Endodermal cell (in vitro differentiated cells): ENCODE results near the gene IL10RB. TPM values are rescaled to one million over a fixed set of nuclear protein-coding genes. Genes with fewer than 3 reads are reported as not detected.
"Not testable (repeated sequence)": the region's sequence is repeated elsewhere in the genome, so short reads cannot be mapped to it uniquely, and the experiment has no call there.

Experiments
- DNase-seq: peaks from one replicate; pipeline ENCODE4 v3.0.0-alpha.2; 2017
- H3K27ac ChIP-seq: 2 replicates; pipeline ENCODE4 v1.5.1; 2013; ENCODE audit warnings: mild to moderate bottlenecking, low read depth, low read length, moderate library complexity
- H3K27me3 ChIP-seq: 2 replicates; pipeline ENCODE4 v1.6.1; 2013; ENCODE audit warnings: mild to moderate bottlenecking, low read length, moderate library complexity; ENCODE audit not compliant: insufficient read depth, control insufficient read depth, poor library complexity, severe bottlenecking
- H3K36me3 ChIP-seq: 2 replicates; pipeline ENCODE4 v1.7.0; 2013; ENCODE audit warnings: mild to moderate bottlenecking, low read length, moderate library complexity; ENCODE audit not compliant: control insufficient read depth, insufficient read depth
- H3K4me1 ChIP-seq: one replicate; pipeline ENCODE4 v1.7.0; 2013; ENCODE audit warnings: low read length; ENCODE audit not compliant: control insufficient read depth, insufficient read depth
- H3K4me3 ChIP-seq: 2 replicates; pipeline ENCODE4 v1.5.1; 2013; ENCODE audit warnings: mild to moderate bottlenecking, low read length, moderate library complexity
- H3K9ac ChIP-seq: 2 replicates; pipeline ENCODE4 v1.6.1; 2013; ENCODE audit warnings: mild to moderate bottlenecking, low read length, moderate library complexity; ENCODE audit not compliant: poor library complexity, severe bottlenecking; ENCODE audit errors: extremely low read depth
- H3K9me3 ChIP-seq: 2 replicates; pipeline ENCODE4 v1.6.1; 2013; ENCODE audit warnings: mild to moderate bottlenecking, low read length, moderate library complexity; ENCODE audit not compliant: control insufficient read depth
- H3K27ac Mint-ChIP-seq: 2 replicates; pipeline ENCODE4 v1.8.0; 2020; ENCODE audit warnings: mixed read lengths
- H3K27me3 Mint-ChIP-seq: 2 replicates; pipeline ENCODE4 v1.8.0; 2021; ENCODE audit warnings: mild to moderate bottlenecking, mixed read lengths; ENCODE audit not compliant: insufficient read depth
- H3K36me3 Mint-ChIP-seq: 2 replicates; pipeline ENCODE4 v1.8.0; 2020; ENCODE audit warnings: low read depth, mixed read lengths
- H3K4me1 Mint-ChIP-seq: 2 replicates; pipeline ENCODE4 v1.8.0; 2020; ENCODE audit warnings: mixed read lengths
- H3K4me3 Mint-ChIP-seq: 2 replicates; pipeline ENCODE4 v1.8.0; 2020; ENCODE audit warnings: mild to moderate bottlenecking, moderate library complexity, mixed read lengths
- H3K9me3 Mint-ChIP-seq: 2 replicates; pipeline ENCODE4 v1.8.0; 2020; ENCODE audit warnings: mild to moderate bottlenecking, mixed read lengths
- WGBS, 2 experiments: methylation state at CpG; one replicate each; pipeline versions ENCODE4 v1.1.5 to v1.1.7; 2013; ENCODE audit warnings: missing lambda C conversion rate in 2 of 2, mixed read lengths in 1 of 2; ENCODE audit not compliant: insufficient coverage in 1 of 2, insufficient read length in 1 of 2; 5-methylcytosine and 5-hydroxymethylcytosine counted together
- total RNA-seq, 2 donors: library from RNA; stranded (reverse); fragmentation: NEBNext Ultra II Directional in 1 of 2; extraction: Animal tissue kit (Norgen Biotek cat#: 25700) in 1 of 2; gene quantifications; 2 replicates in 1 of 2; 3 replicates in 1 of 2; pipeline ENCODE4 v1.2.1, GENCODE V29; 2021
- TF ChIP-seq, protein P1 (sequence below): fragments of 200-600 bp; sonication (generic); conservative IDR thresholded peaks from 2 replicates; pipeline ENCODE4 v1.5.0; 2021; ENCODE audit warnings: antibody characterized with exemption, mild to moderate bottlenecking

The IL10RB gene
- total RNA-seq, 2 donors from 2014 or later, result 4.1 to 5.3 TPM

DNA sequence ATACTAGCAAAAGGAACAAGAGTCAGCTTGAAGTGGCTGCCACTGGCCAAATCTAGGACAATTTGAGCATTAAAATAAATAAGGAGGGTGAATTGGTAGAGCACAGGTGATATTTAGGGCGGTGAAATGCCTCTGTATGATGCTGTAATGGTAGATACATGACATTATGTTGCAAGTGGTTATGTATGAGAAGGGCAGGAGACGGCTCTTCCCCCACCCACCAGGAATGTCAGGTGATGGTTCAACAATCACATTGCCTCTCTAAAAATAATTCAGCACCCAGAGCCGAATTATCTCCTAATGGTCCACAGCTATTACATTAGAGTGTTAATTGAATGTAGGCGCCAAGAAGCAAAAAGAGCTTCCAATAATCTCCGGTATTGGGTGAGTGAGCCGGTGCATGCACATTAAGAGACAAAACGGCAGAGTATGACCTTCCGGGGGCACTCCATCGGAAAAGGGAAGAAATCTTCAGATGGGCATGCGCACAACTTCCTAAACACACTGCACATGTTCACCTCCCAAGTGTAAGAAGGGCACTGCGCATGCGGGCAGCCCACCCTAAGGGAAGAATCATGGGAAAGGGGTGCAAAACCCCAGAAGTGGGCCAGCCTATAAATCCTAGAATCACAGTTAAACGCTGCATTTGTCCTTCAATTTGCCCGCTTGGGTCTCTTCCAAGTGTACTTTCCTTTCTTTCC, 51.8 kb downstream of the IL10RB start:
- no peaks in the 10 kb centered on the region for H3K36me3 Mint-ChIP-seq
- Histone ChIP-seq H3K27ac (no peak overlapping the region), H3K9ac (no peak overlapping the region), H3K4me3 (no peak overlapping the region), H3K4me1 (no peaks in the 10 kb centered on the region), H3K27me3 (no peaks in the 10 kb centered on the region), H3K9me3 (no peaks in the 10 kb centered on the region), H3K36me3 (no peaks in the 10 kb centered on the region)
- TF ChIP-seq, protein P1, sequence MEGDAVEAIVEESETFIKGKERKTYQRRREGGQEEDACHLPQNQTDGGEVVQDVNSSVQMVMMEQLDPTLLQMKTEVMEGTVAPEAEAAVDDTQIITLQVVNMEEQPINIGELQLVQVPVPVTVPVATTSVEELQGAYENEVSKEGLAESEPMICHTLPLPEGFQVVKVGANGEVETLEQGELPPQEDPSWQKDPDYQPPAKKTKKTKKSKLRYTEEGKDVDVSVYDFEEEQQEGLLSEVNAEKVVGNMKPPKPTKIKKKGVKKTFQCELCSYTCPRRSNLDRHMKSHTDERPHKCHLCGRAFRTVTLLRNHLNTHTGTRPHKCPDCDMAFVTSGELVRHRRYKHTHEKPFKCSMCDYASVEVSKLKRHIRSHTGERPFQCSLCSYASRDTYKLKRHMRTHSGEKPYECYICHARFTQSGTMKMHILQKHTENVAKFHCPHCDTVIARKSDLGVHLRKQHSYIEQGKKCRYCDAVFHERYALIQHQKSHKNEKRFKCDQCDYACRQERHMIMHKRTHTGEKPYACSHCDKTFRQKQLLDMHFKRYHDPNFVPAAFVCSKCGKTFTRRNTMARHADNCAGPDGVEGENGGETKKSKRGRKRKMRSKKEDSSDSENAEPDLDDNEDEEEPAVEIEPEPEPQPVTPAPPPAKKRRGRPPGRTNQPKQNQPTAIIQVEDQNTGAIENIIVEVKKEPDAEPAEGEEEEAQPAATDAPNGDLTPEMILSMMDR, result no peak
- no peak overlapping the region for H3K27ac Mint-ChIP-seq
- no peaks in the 10 kb centered on the region for H3K4me1 Mint-ChIP-seq
- DNase-seq, result no peak
- H3K27me3 Mint-ChIP-seq, result peaks cover 9% of the 10 kb centered on the region
- H3K9me3 Mint-ChIP-seq, result peaks cover 2% of the 10 kb centered on the region
- H3K4me3 Mint-ChIP-seq, result no peak overlapping the region
- WGBS, 2 experiments, result 91 to 94% methylated on average over 10 to 13 of the region's 14 CpGs

DNA sequence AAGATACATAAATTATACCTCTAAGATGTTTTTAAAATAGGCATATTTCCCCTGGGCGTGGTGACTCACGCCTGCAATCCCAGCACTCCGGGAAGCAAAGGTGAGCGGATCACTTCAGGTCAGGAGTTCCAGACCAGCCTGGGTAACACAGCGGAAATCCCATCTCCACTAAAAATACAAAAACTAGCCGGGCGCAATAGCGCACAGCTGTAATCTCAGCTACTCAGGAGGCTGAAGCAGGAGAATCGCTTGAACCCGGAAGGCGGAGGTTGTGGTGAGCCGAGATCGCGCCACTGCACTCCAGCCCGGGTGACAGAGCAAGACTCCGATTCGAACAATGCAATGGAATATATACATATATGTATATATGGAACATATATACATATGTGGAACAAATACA, 54.8 kb downstream of the IL10RB start:
- H3K27ac Mint-ChIP-seq, H3K27ac ChIP-seq, H3K4me3 Mint-ChIP-seq, H3K4me1 ChIP-seq, H3K27me3 ChIP-seq, H3K36me3 ChIP-seq, H3K27me3 Mint-ChIP-seq, H3K9me3 ChIP-seq, H3K9me3 Mint-ChIP-seq, H3K4me3 ChIP-seq, H3K4me1 Mint-ChIP-seq, H3K36me3 Mint-ChIP-seq, DNase-seq, H3K9ac ChIP-seq: not testable (repeated sequence)
- 85 to 90% methylated on average over 11 to 12 of the region's 17 CpGs for WGBS, 2 experiments

DNA sequence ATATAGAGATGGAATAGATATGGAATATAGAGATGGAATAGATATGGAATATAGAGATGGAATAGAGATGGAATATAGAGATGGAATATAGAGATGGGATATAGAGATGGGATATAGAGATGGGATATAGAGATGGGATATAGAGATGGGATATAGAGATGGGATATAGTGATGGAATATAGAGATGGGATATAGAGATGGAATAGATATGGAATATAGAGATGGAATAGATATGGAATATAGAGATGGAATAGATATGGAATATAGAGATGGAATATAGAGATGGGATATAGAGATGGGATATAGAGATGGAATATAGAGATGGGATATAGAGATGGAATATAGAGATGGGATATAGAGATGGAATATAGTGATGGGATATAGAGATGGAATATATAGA, 57.4 kb downstream of the IL10RB start:
- H3K4me1 Mint-ChIP-seq, H3K4me3 Mint-ChIP-seq, H3K36me3 ChIP-seq, H3K36me3 Mint-ChIP-seq, H3K9me3 Mint-ChIP-seq, H3K27ac ChIP-seq, H3K9ac ChIP-seq, DNase-seq, H3K4me1 ChIP-seq, H3K9me3 ChIP-seq, H3K27ac Mint-ChIP-seq, H3K27me3 ChIP-seq, H3K27me3 Mint-ChIP-seq: not testable (repeated sequence)
- peak overlapping the region; percentile 92 for H3K4me3 ChIP-seq

DNA sequence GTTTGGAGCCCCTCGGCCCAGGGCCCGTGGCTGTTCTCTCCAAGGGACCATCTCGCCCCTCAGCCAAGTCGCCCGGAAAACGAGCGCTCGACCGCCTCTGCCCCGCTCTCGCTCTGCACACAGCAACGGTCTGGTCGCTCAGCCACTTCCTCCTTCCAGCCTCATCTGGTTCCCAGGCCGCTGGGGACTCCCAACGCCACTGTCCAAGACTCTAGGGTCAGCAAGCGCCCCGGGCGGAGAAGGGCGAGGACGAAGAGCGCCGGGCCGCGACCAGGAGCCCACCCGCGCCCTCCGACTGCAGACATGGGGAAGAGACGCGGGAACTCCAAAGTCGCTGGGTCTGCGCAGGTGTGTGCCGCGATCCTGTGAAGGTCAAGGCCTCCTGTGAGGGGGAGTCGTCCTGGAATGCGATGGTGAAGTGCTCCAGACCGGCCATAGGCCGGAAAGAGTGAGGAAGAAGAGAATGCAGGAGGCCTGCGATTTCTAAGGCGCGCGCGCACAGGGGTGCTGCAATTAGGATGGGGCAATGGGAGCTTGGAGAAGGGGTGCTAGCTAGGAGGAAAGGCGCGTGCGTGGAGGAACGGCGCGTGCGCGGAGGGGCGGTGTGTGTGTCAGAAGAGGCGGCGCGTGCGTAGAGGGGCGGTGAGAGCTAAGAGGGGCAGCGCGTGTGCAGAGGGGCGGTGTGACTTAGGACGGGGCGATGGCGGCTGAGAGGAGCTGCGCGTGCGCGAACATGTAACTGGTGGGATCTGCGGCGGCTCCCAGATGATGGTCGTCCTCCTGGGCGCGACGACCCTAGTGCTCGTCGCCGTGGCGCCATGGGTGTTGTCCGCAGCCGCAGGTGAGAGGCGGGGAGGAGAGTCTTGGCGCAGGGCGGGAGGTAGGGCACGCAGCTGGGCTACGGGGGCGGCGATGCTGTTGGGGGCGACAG, 58.4 kb downstream of the IL10RB start, which contains the start of gene IFNAR1:
IFNAR1 (plus strand) TSS at position 680 of the 931 bp plus-strand sequence; CDS start at position 766, 86 bp downstream.
- no peaks in the 10 kb centered on the region for H3K4me1 Mint-ChIP-seq
- no peak within 1 kb of the TSS for H3K27ac Mint-ChIP-seq
- Histone ChIP-seq H3K36me3 (no peaks in the 10 kb centered on the region), H3K27ac (peak within 1 kb of the TSS; percentile 81), H3K4me1 (no peaks in the 10 kb centered on the region), H3K27me3 (no peaks in the 10 kb centered on the region), H3K9me3 (no peaks in the 10 kb centered on the region), H3K4me3 (peak within 1 kb of the TSS; percentile 92), H3K9ac (peak within 1 kb of the TSS; percentile 78)
- H3K27me3 Mint-ChIP-seq, result no peaks in the 10 kb centered on the region
- peaks cover 9% of the 10 kb centered on the region for H3K36me3 Mint-ChIP-seq
- peak; percentile 99 for DNase-seq
- H3K4me3 Mint-ChIP-seq, result no peak within 1 kb of the TSS
- H3K9me3 Mint-ChIP-seq, result no peaks in the 10 kb centered on the region
- TF ChIP-seq, protein P1, result no peak
- 0 to 1% methylated on average over 20 to 86 of the region's 86 CpGs for WGBS, 2 experiments
